T-cell (primary cell): Measurements from ENCODE around the gene SESN1. TPM values are rescaled to one million over a fixed set of nuclear protein-coding genes. Genes with fewer than 3 reads are reported as not detected.
A peak's percentile ranks its signal among the peaks of the same experiment; 100 is the strongest.

ENCODE experiments used
- ATAC-seq, 4 experiments: fragments of 200-7000 bp in 3 of 4; fragments of 150-1000 bp in 1 of 4; cut with Tn5 transposase; replicated peaks in 1 of 4; 1 replicate in 3 of 4; 2 replicates in 1 of 4; pipeline ENCODE4 v1.10.0; 2021; ENCODE audit warnings: moderate library complexity in 3 of 4, mild to moderate bottlenecking in 2 of 4, moderate number of reproducible peaks in 1 of 4
- CTCF ChIA-PET, 2 donors: fragments of 300-600 bp; sonication (Branson Sonifier 250); formaldehyde crosslinking; loops; one replicate each; lab custom pipeline; 2022; ENCODE audit warnings: antibody characterized with exemption in 2 of 2; lab: Charles Lee
- POLR2A ChIA-PET, 2 donors: fragments of 300-600 bp; sonication (Branson Sonifier 250); formaldehyde crosslinking; loops; one replicate each; lab custom pipeline; 2022; ENCODE audit warnings: antibody characterized with exemption in 2 of 2; lab: Charles Lee
- DNase-seq, 35 experiments: peaks; one replicate each; pipeline versions ENCODE4 v3.0.0 to v3.0.0-alpha.2; 2013 to 2023
- H3K27ac ChIP-seq: one replicate; pipeline ENCODE4 v1.5.1; 2013; ENCODE audit warnings: low read length
- H3K27me3 ChIP-seq, 2 experiments: replicated peaks in 1 of 2; 1 replicate in 1 of 2; 2 replicates in 1 of 2; pipeline versions ENCODE4 v1.6.1 to v1.7.0; 2013; ENCODE audit warnings: low read length in 1 of 2, mixed read lengths in 1 of 2; ENCODE audit not compliant: control insufficient read depth in 2 of 2, insufficient read depth in 2 of 2; ENCODE audit errors: extremely low read depth in 1 of 2
- H3K36me3 ChIP-seq, 2 donors: 1 replicate in 1 of 2; 2 replicates in 1 of 2; pipeline versions ENCODE4 v1.6.1 to v1.7.0; 2013; ENCODE audit warnings: low read length in 1 of 2; ENCODE audit not compliant: control insufficient read depth in 2 of 2, insufficient read depth in 1 of 2; ENCODE audit errors: extremely low read depth in 1 of 2
- H3K4me1 ChIP-seq, 2 experiments: 1 replicate in 1 of 2; 2 replicates in 1 of 2; pipeline versions ENCODE4 v1.6.1 to v1.7.0; 2013; ENCODE audit warnings: low read length in 2 of 2, mixed read lengths in 1 of 2; ENCODE audit not compliant: insufficient read depth in 2 of 2, control insufficient read depth in 1 of 2; ENCODE audit errors: extremely low read depth in 1 of 2
- H3K4me3 ChIP-seq, 2 donors: 1 replicate in 1 of 2; 2 replicates in 1 of 2; pipeline versions ENCODE4 v1.5.1 to v1.7.0; 2013; ENCODE audit warnings: mild to moderate bottlenecking in 2 of 2, low read length in 1 of 2, moderate library complexity in 1 of 2; ENCODE audit not compliant: control insufficient read depth in 1 of 2; ENCODE audit errors: extremely low read depth in 1 of 2
- H3K9me3 ChIP-seq: 2 replicates; pipeline ENCODE4 v1.7.0; 2013
- H3K27ac Mint-ChIP-seq, 2 donors: one replicate each; pipeline ENCODE4 v1.8.0; 2020 to 2021; ENCODE audit warnings: mild to moderate bottlenecking in 2 of 2, mixed read lengths in 2 of 2
- H3K27me3 Mint-ChIP-seq, 2 donors: one replicate each; pipeline ENCODE4 v1.8.0; 2021 to 2022; ENCODE audit warnings: mixed read lengths in 2 of 2
- H3K36me3 Mint-ChIP-seq: one replicate; pipeline ENCODE4 v1.8.0; 2021; ENCODE audit warnings: mixed read lengths
- H3K4me1 Mint-ChIP-seq, 3 donors: one replicate each; pipeline ENCODE4 v1.8.0; 2020 to 2022; ENCODE audit warnings: mixed read lengths in 3 of 3, mild to moderate bottlenecking in 1 of 3
- H3K4me3 Mint-ChIP-seq, 3 donors: one replicate each; pipeline ENCODE4 v1.8.0; 2020 to 2022; ENCODE audit warnings: mild to moderate bottlenecking in 3 of 3, mixed read lengths in 3 of 3, moderate library complexity in 3 of 3
- H3K9me3 Mint-ChIP-seq, 3 donors: one replicate each; pipeline ENCODE4 v1.8.0; 2020 to 2022; ENCODE audit warnings: mixed read lengths in 3 of 3
- WGBS: methylation state at CpG from one replicate; pipeline ENCODE4 v1.1.5; 2013; ENCODE audit warnings: missing lambda C conversion rate; ENCODE audit not compliant: insufficient coverage; 5-methylcytosine and 5-hydroxymethylcytosine counted together
- total RNA-seq, 35 experiments: library from RNA in 6 of 35; stranded (reverse) in 6 of 35; fragments of 120-200 nt in 1 of 35; gene quantifications; one replicate each; pipeline versions ENCODE4 v1.2.1 to v1.2.4 and lab custom pipeline; 2013 to 2026

SESN1 gene
- total RNA-seq, 5 donors from 2014 or later (not counting 1 experiment from before 2014, with no cell fraction given), result 24.2 to 75.5 (median 33.1) TPM

GRCh38 chr6:108958900-108959770 lies 135.5 kb downstream of the SESN1 start:
- DNase-seq (no peak), ATAC-seq (no peak)
- Histone ChIP-seq H3K4me3 (no peak overlapping the region), H3K36me3 (no peaks in the 10 kb centered on the region), H3K4me1 (peaks cover 2 to 19% of the 10 kb centered on the region in 2 experiments), H3K27me3 (no peaks in the 10 kb centered on the region), H3K27ac (no peak overlapping the region), H3K9me3 (no peaks in the 10 kb centered on the region)
- no peaks in the 10 kb centered on the region for H3K9me3 Mint-ChIP-seq
- ChIA-PET CTCF (no interaction called here), POLR2A (no interaction called here)
- 83% methylated on average over 1 of the region's 10 CpGs for WGBS
- H3K36me3 Mint-ChIP-seq, result peaks cover 13% of the 10 kb centered on the region
- H3K27ac Mint-ChIP-seq, result no peak overlapping the region
- no peaks in the 10 kb centered on the region for H3K27me3 Mint-ChIP-seq
- H3K4me3 Mint-ChIP-seq, result no peak overlapping the region
- H3K4me1 Mint-ChIP-seq, result peaks cover 10 to 35% (median 18%) of the 10 kb centered on the region in 3 donors

- WGBS, result 86% methylated on average over 2 of the region's 4 CpGs
These were observed 137.4 kb downstream of the SESN1 start for GRCh38 chr6:108957221-108957620.

GRCh38 chr6:108955329-108955949 lies 139.2 kb downstream of the SESN1 start:
- no peak for ATAC-seq
- no peaks in the 10 kb centered on the region for H3K9me3 Mint-ChIP-seq
- Histone ChIP-seq H3K27me3 (no peaks in the 10 kb centered on the region), H3K36me3 (no peaks in the 10 kb centered on the region), H3K4me3 (no peak overlapping the region), H3K4me1 (peaks cover 2 to 19% of the 10 kb centered on the region in 2 experiments), H3K27ac (no peak overlapping the region), H3K9me3 (no peaks in the 10 kb centered on the region)
- no peak for DNase-seq
- peaks cover 10 to 30% (median 18%) of the 10 kb centered on the region in 3 donors for H3K4me1 Mint-ChIP-seq
- ChIA-PET CTCF (interaction anchor here in 1 of 2 donors (1.3 kb wide), 1 partner anchor 117 kb away, joined by 3 read pairs; no protein-coding TSS in a partner anchor), POLR2A (interaction anchor here in 1 of 2 donors (0.5 kb wide), 1 partner anchor 333 kb away, joined by 3 read pairs; no protein-coding TSS in a partner anchor)
- 65% methylated on average over 13 of the region's 15 CpGs for WGBS
- peak overlapping the region in 1 of 2 donors; percentile 12 for H3K27ac Mint-ChIP-seq
- peaks cover 4% of the 10 kb centered on the region for H3K36me3 Mint-ChIP-seq
- H3K4me3 Mint-ChIP-seq, result no peak overlapping the region
- H3K27me3 Mint-ChIP-seq, result no peaks in the 10 kb centered on the region

More at GRCh38 chr6:108957221-108957620, 137.4 kb downstream of the SESN1 start:
- no peak overlapping the region for H3K27ac ChIP-seq
- peaks cover 2 to 19% of the 10 kb centered on the region in 2 experiments for H3K4me1 ChIP-seq
- POLR2A ChIA-PET, result interaction anchor here in 1 of 2 donors (0.5 kb wide), 1 partner anchor 737 kb away, joined by 3 read pairs; no protein-coding TSS in a partner anchor
- H3K27me3 Mint-ChIP-seq, result no peaks in the 10 kb centered on the region
- no peaks in the 10 kb centered on the region for H3K36me3 ChIP-seq
- no peaks in the 10 kb centered on the region for H3K9me3 Mint-ChIP-seq
- no peaks in the 10 kb centered on the region for H3K27me3 ChIP-seq
- peaks cover 10 to 35% (median 18%) of the 10 kb centered on the region in 3 donors for H3K4me1 Mint-ChIP-seq
- no peak for ATAC-seq
- CTCF ChIA-PET, result no interaction called here
- H3K4me3 ChIP-seq, result no peak overlapping the region
- no peaks in the 10 kb centered on the region for H3K9me3 ChIP-seq
- DNase-seq, result no peak
- H3K4me3 Mint-ChIP-seq, result no peak overlapping the region
- H3K36me3 Mint-ChIP-seq, result peaks cover 8% of the 10 kb centered on the region
- no peak overlapping the region for H3K27ac Mint-ChIP-seq

- Histone ChIP-seq H3K4me3 (no peak overlapping the region), H3K4me1 (peaks cover 2 to 10% of the 10 kb centered on the region in 2 experiments), H3K36me3 (no peaks in the 10 kb centered on the region), H3K27ac (no peak overlapping the region), H3K9me3 (no peaks in the 10 kb centered on the region), H3K27me3 (no peaks in the 10 kb centered on the region)
- Mint-ChIP-seq H3K9me3 (no peaks in the 10 kb centered on the region), H3K4me3 (no peak overlapping the region), H3K36me3 (no peaks in the 10 kb centered on the region), H3K27me3 (no peaks in the 10 kb centered on the region), H3K4me1 (peaks cover 2 to 18% (median 9%) of the 10 kb centered on the region in 3 donors), H3K27ac (no peak overlapping the region)
- ChIA-PET POLR2A (no interaction called here), CTCF (interaction anchor here in 1 of 2 donors (0.7 kb wide), 1 partner anchor 128 kb away, joined by 3 read pairs; no protein-coding TSS in a partner anchor)
- DNase-seq, result no peak
- ATAC-seq, result no peak
These were observed 141.0 kb downstream of the SESN1 start for GRCh38 chr6:108953681-108954080.

- Histone ChIP-seq H3K36me3 (no peaks in the 10 kb centered on the region), H3K4me1 (peaks cover 2 to 10% of the 10 kb centered on the region in 2 experiments), H3K27ac (no peak overlapping the region), H3K9me3 (no peaks in the 10 kb centered on the region), H3K4me3 (no peak overlapping the region), H3K27me3 (no peaks in the 10 kb centered on the region)
- Mint-ChIP-seq H3K4me1 (peaks cover 2 to 26% (median 9%) of the 10 kb centered on the region in 3 donors), H3K36me3 (no peaks in the 10 kb centered on the region), H3K4me3 (no peak overlapping the region), H3K27ac (no peak overlapping the region), H3K27me3 (no peaks in the 10 kb centered on the region), H3K9me3 (no peaks in the 10 kb centered on the region)
- CTCF ChIA-PET, result no interaction called here
- POLR2A ChIA-PET, result no interaction called here
- ATAC-seq (no peak), DNase-seq (no peak)
- WGBS, result 89% methylated on average over 21 of the region's 27 CpGs
These were observed 141.7 kb downstream of the SESN1 start for GRCh38 chr6:108952776-108953486.

- no peak overlapping the region for H3K27ac ChIP-seq
These were observed 143.2 kb downstream of the SESN1 start for GRCh38 chr6:108951351-108951953.

More at GRCh38 chr6:108951351-108951953, 143.2 kb downstream of the SESN1 start:
- H3K9me3 ChIP-seq, result no peaks in the 10 kb centered on the region
- H3K27ac Mint-ChIP-seq, result no peak overlapping the region
- no peaks in the 10 kb centered on the region for H3K27me3 Mint-ChIP-seq
- no peak for DNase-seq
- H3K4me3 ChIP-seq, result no peak overlapping the region
- peaks cover 8 to 36% (median 16%) of the 10 kb centered on the region in 3 donors for H3K4me1 Mint-ChIP-seq
- POLR2A ChIA-PET, result no interaction called here
- no peaks in the 10 kb centered on the region for H3K9me3 Mint-ChIP-seq
- H3K4me3 Mint-ChIP-seq, result no peak overlapping the region
- 100% methylated on average over 2 of the region's 16 CpGs for WGBS
- CTCF ChIA-PET, result no interaction called here
- no peak for ATAC-seq
- H3K4me1 ChIP-seq, result peaks cover 2 to 14% of the 10 kb centered on the region in 2 experiments
- no peaks in the 10 kb centered on the region for H3K36me3 ChIP-seq
- no peaks in the 10 kb centered on the region for H3K36me3 Mint-ChIP-seq
- no peaks in the 10 kb centered on the region for H3K27me3 ChIP-seq
